ENCODE data around the gene KRT10.

- TF ChIP-seq MAX (IDR thresholded peaks at IDR 0.05) (no peak), TAF1 (IDR thresholded peaks at IDR 0.05; ENCODE audit: low read depth) (no peak)
Measured at GRCh38 chr17:40810494-40810893, 11.9 kb downstream of the KRT10 start.

Measured in Ishikawa (cell line).